H1 (cell line): Measurements from ENCODE around the gene CCDC144A. TPM values are rescaled to one million over a fixed set of nuclear protein-coding genes. Genes with fewer than 3 reads are reported as not detected.

Source experiments
- SP4 ChIP-seq: IDR thresholded peaks from 2 replicates; pipeline ENCODE4 v1.6.1; 2012; ENCODE audit warnings: low read length, inconsistent platforms
- TBP ChIP-seq: IDR thresholded peaks from 2 replicates; pipeline ENCODE4 v1.6.1; 2011; ENCODE audit warnings: low read depth, low read length, improper control_type of control experiment
- polyA plus RNA-seq, 7 experiments: library from polyadenylated mRNA; depleted of rRNA in 3 of 7; stranded (reverse) in 5 of 7; unstranded in 2 of 7; fragments of >200 nt in 5 of 7; fragments of 200-250 nt in 2 of 7; gene quantifications; 1 replicate in 5 of 7; 2 replicates in 1 of 7; 4 replicates in 1 of 7; pipeline versions ENCODE4 v1.2.1 to v1.2.3, GENCODE V29; 2011 to 2013; ENCODE audit warnings: missing spikeins in 2 of 7, mixed read lengths in 2 of 7
- total RNA-seq: library from RNA; stranded (reverse); fragmentation: NEBNext Ultra II Directional; extraction: Animal tissue kit (Norgen Biotek cat#: 25700); gene quantifications from 2 replicates; pipeline ENCODE4 v1.2.1, GENCODE V29; 2021

Gene CCDC144A
- total and polyA plus RNA-seq, 2 of the 8 experiments (the other 6 are each of a cell fraction or from before 2014, with no cell fraction given) = 0.35 to 1.7 TPM

- no peak for TF ChIP-seq TBP
- TF ChIP-seq SP4 = no peak
Measured at GRCh38 chr17:16649585-16649984, 40.5 kb upstream of the CCDC144A start (continued).
